SU-DHL-6 (cell line): ENCODE measurements around the gene WNT2B.

ENCODE experiments used
- H2AFZ ChIP-seq: fragments of 200-600 bp; sonication (generic); 2 replicates; pipeline ENCODE4 v1.6.1; 2014; ENCODE audit warnings: low read depth, mild to moderate bottlenecking, moderate library complexity, mixed read lengths, antibody characterized with exemption, low read length; ENCODE audit not compliant: severe bottlenecking
- H3F3A ChIP-seq: fragments of 200-600 bp; shearing (Covaris generic); 2 replicates; pipeline ENCODE4 v1.6.0; 2016; ENCODE audit warnings: antibody characterized with exemption, mild to moderate bottlenecking; ENCODE audit not compliant: insufficient read depth
- H3K27ac ChIP-seq: fragments of 200-600 bp; sonication (generic); 2 replicates; pipeline ENCODE4 v1.5.1; 2016; ENCODE audit warnings: low read depth, mild to moderate bottlenecking, low read length, moderate library complexity, mixed read lengths
- H3K27me3 ChIP-seq: fragments of 200-600 bp; sonication (generic), shearing (Covaris generic); 2 replicates; pipeline ENCODE4 v1.6.0; 2014; ENCODE audit warnings: mild to moderate bottlenecking, low read length
- H3K36me3 ChIP-seq: fragments of 200-600 bp; sonication (generic); 2 replicates; pipeline ENCODE4 v1.6.1; 2014; ENCODE audit warnings: mild to moderate bottlenecking, low read length, mixed read lengths
- H3K4me2 ChIP-seq: fragments of 300-600, 200-600 bp; shearing (Covaris generic), sonication (generic); 2 replicates; pipeline ENCODE4 v1.6.0; 2014; ENCODE audit warnings: low read length, low read depth, mild to moderate bottlenecking; ENCODE audit not compliant: poor library complexity, severe bottlenecking
- H3K4me3 ChIP-seq: fragments of 200-600 bp; sonication (generic); 2 replicates; pipeline ENCODE4 v1.5.1; 2014; ENCODE audit warnings: antibody characterized with exemption, low read length, mild to moderate bottlenecking, mixed read lengths; ENCODE audit not compliant: insufficient read depth, poor library complexity, severe bottlenecking
- H3K79me2 ChIP-seq: fragments of 200-600 bp; sonication (generic); 2 replicates; pipeline ENCODE4 v1.6.1; 2014; ENCODE audit warnings: mild to moderate bottlenecking, low read length, moderate library complexity; ENCODE audit not compliant: insufficient read depth
- H3K9ac ChIP-seq: fragments of 200-600 bp; sonication (generic); 2 replicates; pipeline ENCODE4 v1.7.0; 2014; ENCODE audit warnings: mild to moderate bottlenecking, low read length
- H3K9me2 ChIP-seq: fragments of 200-600 bp; sonication (generic); replicated peaks from 2 replicates; pipeline ENCODE4 v1.6.1; 2014; ENCODE audit warnings: low read length; ENCODE audit not compliant: insufficient read depth
- H3K9me3 ChIP-seq: fragments of 200-600 bp; sonication (generic); 2 replicates; pipeline ENCODE4 v1.6.1; 2014; ENCODE audit warnings: low read length, mixed read lengths; ENCODE audit not compliant: insufficient read depth
- H4K20me1 ChIP-seq: fragments of 200-600 bp; sonication (generic); 2 replicates; pipeline ENCODE4 v1.6.1; 2014; ENCODE audit warnings: low read depth, mild to moderate bottlenecking, antibody characterized with exemption, low read length, moderate library complexity, mixed read lengths
- CTCF ChIP-seq: fragments of 200-600 bp; sonication (generic); IDR thresholded peaks from one replicate; pipeline ENCODE4 v1.5.1; 2017; ENCODE audit warnings: antibody characterized with exemption, mild to moderate bottlenecking, low read length, moderate library complexity; ENCODE audit not compliant: insufficient read depth, poor library complexity, severe bottlenecking
- EZH2phosphoT487 ChIP-seq: fragments of 200-600 bp; sonication (generic), shearing (Covaris generic); conservative IDR thresholded peaks from 2 replicates; pipeline ENCODE4 v1.6.1; 2018; ENCODE audit warnings: mild to moderate bottlenecking, antibody characterized with exemption, low read length, moderate library complexity, mixed read lengths

Gene WNT2B

GRCh38 chr1:112565800-112566199, 57.0 kb downstream of the WNT2B start:
- H4K20me1 ChIP-seq: no peaks in the 10 kb centered on the region
- no peaks in the 10 kb centered on the region for H3K36me3 ChIP-seq
- no peaks in the 10 kb centered on the region for H3K9me2 ChIP-seq
- no peaks in the 10 kb centered on the region for H3K79me2 ChIP-seq
- no peak for TF ChIP-seq EZH2phosphoT487
- no peak for TF ChIP-seq CTCF
- H3K27me3 ChIP-seq: no peaks in the 10 kb centered on the region
- H3K27ac ChIP-seq: no peak overlapping the region
- no peak overlapping the region for H3K4me2 ChIP-seq
- H3K9ac ChIP-seq: no peak overlapping the region
- no peaks in the 10 kb centered on the region for H3F3A ChIP-seq
- no peak overlapping the region for H3K4me3 ChIP-seq
- no peak overlapping the region for H2AFZ ChIP-seq
- no peaks in the 10 kb centered on the region for H3K9me3 ChIP-seq

GRCh38 chr1:112575154-112575804, 66.5 kb downstream of the WNT2B start:
- H3K9me2 ChIP-seq: no peaks in the 10 kb centered on the region
- H3K9ac ChIP-seq: no peak overlapping the region
- H2AFZ ChIP-seq: no peak overlapping the region
- H4K20me1 ChIP-seq: no peaks in the 10 kb centered on the region
- no peak overlapping the region for H3K27ac ChIP-seq
- H3K4me2 ChIP-seq: no peak overlapping the region
- H3K4me3 ChIP-seq: no peak overlapping the region
- H3F3A ChIP-seq: no peaks in the 10 kb centered on the region
- TF ChIP-seq CTCF (no peak), EZH2phosphoT487 (no peak)
- no peaks in the 10 kb centered on the region for H3K27me3 ChIP-seq
- no peaks in the 10 kb centered on the region for H3K9me3 ChIP-seq
- H3K79me2 ChIP-seq: no peaks in the 10 kb centered on the region
- H3K36me3 ChIP-seq: no peaks in the 10 kb centered on the region

GRCh38 chr1:112576240-112576639, 67.5 kb downstream of the WNT2B start:
- Histone ChIP-seq H3K36me3 (no peaks in the 10 kb centered on the region), H2AFZ (no peak overlapping the region), H3K27me3 (no peaks in the 10 kb centered on the region), H4K20me1 (no peaks in the 10 kb centered on the region), H3K9me3 (no peaks in the 10 kb centered on the region), H3K4me2 (no peak overlapping the region), H3K27ac (no peak overlapping the region), H3K9ac (no peak overlapping the region), H3K79me2 (no peaks in the 10 kb centered on the region), H3F3A (no peaks in the 10 kb centered on the region), H3K9me2 (no peaks in the 10 kb centered on the region), H3K4me3 (no peak overlapping the region)
- TF ChIP-seq EZH2phosphoT487 (no peak), CTCF (no peak)
